NCI-H2196 (cell line): ENCODE measurements around the gene HBG1.

Source experiments
- DNase-seq: peaks from one replicate; lab custom pipeline; 2025; ENCODE audit not compliant: unreplicated experiment; lab: John Stamatoyannopoulos, UW

HBG1 gene

GRCh38 chr11:5228124-5228523 lies 21.5 kb downstream of the HBG1 start:
- DNase-seq: no peak

GRCh38 chr11:5227681-5228080 lies 22.0 kb downstream of the HBG1 start:
- no peak for DNase-seq

DNA sequence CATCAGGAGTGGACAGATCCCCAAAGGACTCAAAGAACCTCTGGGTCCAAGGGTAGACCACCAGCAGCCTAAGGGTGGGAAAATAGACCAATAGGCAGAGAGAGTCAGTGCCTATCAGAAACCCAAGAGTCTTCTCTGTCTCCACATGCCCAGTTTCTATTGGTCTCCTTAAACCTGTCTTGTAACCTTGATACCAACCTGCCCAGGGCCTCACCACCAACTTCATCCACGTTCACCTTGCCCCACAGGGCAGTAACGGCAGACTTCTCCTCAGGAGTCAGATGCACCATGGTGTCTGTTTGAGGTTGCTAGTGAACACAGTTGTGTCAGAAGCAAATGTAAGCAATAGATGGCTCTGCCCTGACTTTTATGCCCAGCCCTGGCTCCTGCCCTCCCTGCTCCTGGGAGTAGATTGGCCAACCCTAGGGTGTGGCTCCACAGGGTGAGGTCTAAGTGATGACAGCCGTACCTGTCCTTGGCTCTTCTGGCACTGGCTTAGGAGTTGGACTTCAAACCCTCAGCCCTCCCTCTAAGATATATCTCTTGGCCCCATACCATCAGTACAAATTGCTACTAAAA lies 22.8 kb downstream of the HBG1 start, which contains the start of gene HBB:
TSS of gene HBB (minus strand) at position 340 of the 579 bp plus-strand sequence. CDS start at position 290, 50 bp downstream.
- no peak for DNase-seq

DNA sequence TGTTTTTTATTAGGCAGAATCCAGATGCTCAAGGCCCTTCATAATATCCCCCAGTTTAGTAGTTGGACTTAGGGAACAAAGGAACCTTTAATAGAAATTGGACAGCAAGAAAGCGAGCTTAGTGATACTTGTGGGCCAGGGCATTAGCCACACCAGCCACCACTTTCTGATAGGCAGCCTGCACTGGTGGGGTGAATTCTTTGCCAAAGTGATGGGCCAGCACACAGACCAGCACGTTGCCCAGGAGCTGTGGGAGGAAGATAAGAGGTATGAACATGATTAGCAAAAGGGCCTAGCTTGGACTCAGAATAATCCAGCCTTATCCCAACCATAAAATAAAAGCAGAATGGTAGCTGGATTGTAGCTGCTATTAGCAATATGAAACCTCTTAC lies 24.2 kb downstream of the HBG1 start:
- no peak for DNase-seq

GRCh38 chr11:5224538-5225479 lies 24.8 kb downstream of the HBG1 start:
- no peak for DNase-seq

- no peak for DNase-seq
Observed at GRCh38 chr11:5223686-5224085, 26.0 kb downstream of the HBG1 start.

DNA sequence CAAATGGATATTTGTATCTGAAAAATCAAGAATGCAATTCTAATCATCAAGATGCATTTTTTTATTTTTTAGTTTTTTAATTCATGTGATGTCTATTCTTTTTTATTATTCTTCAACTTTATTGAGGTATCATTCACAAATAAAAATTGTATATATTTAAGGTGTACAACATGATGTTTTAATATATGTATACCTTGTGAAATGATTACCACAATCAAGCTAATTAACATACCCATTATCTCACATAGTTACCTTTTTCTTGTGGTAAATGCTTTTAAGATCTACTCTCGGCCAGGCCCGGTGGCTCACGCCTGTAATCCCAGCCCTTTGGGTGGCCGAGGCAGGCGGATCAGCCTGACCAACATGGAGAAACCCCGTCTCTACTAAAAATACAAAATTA lies 26.5 kb downstream of the HBG1 start:
- DNase-seq: no peak

DNA sequence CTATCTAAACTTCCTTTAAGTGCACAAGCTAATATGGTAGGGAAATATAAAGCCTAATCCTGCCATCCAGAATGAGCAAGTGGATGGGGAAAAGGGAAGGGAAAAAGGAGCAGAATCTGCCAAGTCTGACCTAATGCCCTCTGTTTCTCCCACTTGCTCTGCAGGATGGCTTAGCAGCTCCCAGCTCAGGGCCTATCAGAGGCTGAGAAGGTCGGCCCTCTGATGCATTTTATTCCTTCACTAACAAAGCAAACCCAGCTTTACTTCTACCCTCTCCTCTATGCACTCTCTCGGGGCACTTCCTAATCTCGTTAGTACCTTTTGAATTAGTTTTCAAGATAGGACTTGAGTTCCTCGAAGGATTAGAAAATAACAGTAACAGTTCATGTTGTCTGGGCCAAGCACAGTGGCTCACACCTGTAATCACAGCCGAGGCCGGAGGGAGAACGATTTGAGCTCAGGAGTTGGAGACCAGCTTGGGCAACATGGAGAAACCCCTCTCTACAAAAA lies 39.2 kb downstream of the HBG1 start:
- DNase-seq: no peak

DNA sequence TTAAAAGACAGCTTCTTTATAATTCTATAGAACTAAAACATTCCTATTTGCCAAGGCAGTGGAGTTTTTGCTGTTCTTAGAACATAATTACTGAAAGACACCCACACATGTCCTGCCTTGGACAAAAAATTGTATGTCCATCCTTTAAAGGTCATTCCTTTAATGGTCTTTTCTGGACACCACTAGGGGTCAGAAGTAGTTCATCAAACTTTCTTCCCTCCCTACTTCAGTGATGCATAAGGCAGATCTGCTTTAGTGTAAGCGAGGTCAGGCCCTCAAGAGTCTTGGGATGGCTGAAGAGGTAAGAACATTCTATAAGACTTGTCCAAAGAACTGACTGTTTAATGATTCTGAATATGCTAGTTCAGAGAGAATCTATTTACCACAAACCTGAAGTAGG lies 44.9 kb downstream of the HBG1 start:
- peak; percentile 6 for DNase-seq

DNA sequence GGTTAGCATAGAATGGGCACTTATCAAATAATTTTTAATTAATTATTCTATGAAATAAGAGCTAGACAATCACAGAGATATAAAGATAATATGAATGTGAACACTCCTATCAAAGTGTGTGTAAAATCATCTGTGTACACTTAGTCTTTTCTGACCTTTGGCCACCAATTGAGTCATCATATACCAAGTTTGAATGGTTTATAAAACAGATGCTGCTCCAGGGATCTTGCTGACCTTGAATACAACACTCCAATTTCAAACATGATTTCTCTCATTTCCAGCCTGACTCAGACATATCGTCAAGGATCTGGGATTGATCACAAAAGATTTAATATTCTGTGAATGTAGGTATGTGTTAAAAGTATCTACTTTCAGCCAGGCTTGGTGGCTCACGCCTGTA lies 46.3 kb downstream of the HBG1 start:
- DNase-seq: no peak

GRCh38 chr11:5200582-5200981 lies 49.1 kb downstream of the HBG1 start, which contains the start of gene OR51V1:
Gene OR51V1 (minus strand): TSS chr11:5200682. CDS start chr11:5200682, 0 bp downstream.
- no peak for DNase-seq

- DNase-seq: no peak
Observed at GRCh38 chr11:5198285-5198684, 51.4 kb downstream of the HBG1 start.
